Ureter (tissue), 1 donor: Measurements from ENCODE around the gene IGFBPL1. TPM values are rescaled to one million over a fixed set of nuclear protein-coding genes. Genes with fewer than 3 reads are reported as not detected.
"Not testable (repeated sequence)": the region's sequence is repeated elsewhere in the genome, so short reads cannot be mapped to it uniquely, and the experiment has no call there.

Experiments used
- DNase-seq: peaks from one replicate; pipeline ENCODE4 v3.0.0-alpha.2; 2020; ENCODE audit warnings: low spot score
- total RNA-seq: library from RNA; stranded (reverse); gene quantifications from one replicate; pipeline ENCODE4 v1.2.4, GENCODE V29; 2023
- donor health status: DM: yes; HTN: yes; CAD: no.

Gene IGFBPL1, protein sequence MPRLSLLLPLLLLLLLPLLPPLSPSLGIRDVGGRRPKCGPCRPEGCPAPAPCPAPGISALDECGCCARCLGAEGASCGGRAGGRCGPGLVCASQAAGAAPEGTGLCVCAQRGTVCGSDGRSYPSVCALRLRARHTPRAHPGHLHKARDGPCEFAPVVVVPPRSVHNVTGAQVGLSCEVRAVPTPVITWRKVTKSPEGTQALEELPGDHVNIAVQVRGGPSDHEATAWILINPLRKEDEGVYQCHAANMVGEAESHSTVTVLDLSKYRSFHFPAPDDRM
- not detected for total RNA-seq

GRCh38 chr9:38423973-38424843 is at the start of gene IGFBPL1:
Gene IGFBPL1 (minus strand): TSS chr9:38424454. CDS start chr9:38424424, 30 bp downstream.
- DNase-seq, result no peak

- not testable (repeated sequence) for DNase-seq
These were observed 48.5 kb upstream of the IGFBPL1 start for GRCh38 chr9:38472583-38473249.

- no peak for DNase-seq
These were observed 43.1 kb upstream of the IGFBPL1 start for GRCh38 chr9:38467404-38467803.

GRCh38 chr9:38453835-38454234 is 29.6 kb upstream of the IGFBPL1 start:
- DNase-seq, result no peak

DNA sequence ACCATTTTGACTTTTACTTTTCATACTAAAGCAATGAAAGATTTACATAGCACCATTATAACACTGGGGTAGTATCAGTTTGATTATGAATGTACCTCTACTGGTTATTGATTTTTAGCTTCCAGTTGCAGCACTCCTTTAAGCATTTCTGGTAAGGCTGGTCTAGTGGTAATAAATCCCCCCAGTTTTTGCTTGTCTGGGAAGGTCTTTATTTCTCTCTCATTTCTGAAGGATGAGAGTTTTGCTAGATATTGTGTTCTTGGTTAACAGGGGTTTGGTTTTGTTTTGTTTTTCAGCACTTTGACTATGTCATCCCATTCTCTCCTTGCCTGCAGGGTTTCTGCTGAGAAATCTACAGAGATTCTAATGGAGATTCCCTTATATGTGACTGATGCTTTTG is 26.9 kb upstream of the IGFBPL1 start:
- no peak for DNase-seq

- no peak for DNase-seq
These were observed 23.4 kb upstream of the IGFBPL1 start for GRCh38 chr9:38447703-38448102.

- DNase-seq, result no peak
These were observed 21.1 kb upstream of the IGFBPL1 start for GRCh38 chr9:38445154-38446043.

DNA sequence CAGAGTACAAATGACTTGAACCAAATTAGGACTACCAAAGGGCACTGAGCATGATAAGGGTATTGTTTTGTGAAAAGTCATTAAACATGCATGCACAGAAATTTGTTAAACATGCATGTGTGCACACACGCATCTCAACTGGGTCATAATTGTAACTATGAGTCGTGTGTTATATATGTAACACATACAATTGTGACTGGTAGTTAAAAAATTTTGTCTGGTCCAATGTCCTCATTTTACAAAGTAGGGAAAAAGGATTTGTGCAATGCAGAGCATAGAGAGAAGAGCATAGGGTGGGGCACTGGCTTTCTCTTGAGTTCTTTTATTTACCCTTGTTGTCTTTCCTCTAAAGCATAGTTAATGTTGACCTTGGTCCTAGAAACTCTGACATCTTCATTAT is 19.3 kb upstream of the IGFBPL1 start:
- no peak for DNase-seq

DNA sequence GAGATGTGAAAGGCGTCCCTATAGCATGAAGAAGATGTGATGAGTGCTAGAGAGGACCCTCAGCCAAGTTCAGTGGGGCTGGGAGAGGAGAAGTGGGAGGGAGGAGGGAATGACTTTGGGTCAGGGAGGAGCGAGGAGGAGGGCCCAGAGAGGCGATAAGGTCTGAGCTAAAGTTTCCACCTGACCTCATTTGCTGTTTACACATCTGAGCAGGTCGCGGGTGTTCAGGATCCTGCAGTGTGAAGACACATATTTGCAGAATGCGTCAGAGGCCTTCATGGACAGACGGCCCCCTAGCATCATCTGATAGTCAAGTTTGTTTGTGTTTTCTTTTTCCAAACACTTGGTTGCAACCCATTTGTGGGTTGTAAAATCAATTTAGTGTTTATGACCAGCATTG is 18.9 kb upstream of the IGFBPL1 start:
- no peak for DNase-seq

- no peak for DNase-seq
These were observed 18.3 kb upstream of the IGFBPL1 start for GRCh38 chr9:38442473-38443096.

DNA sequence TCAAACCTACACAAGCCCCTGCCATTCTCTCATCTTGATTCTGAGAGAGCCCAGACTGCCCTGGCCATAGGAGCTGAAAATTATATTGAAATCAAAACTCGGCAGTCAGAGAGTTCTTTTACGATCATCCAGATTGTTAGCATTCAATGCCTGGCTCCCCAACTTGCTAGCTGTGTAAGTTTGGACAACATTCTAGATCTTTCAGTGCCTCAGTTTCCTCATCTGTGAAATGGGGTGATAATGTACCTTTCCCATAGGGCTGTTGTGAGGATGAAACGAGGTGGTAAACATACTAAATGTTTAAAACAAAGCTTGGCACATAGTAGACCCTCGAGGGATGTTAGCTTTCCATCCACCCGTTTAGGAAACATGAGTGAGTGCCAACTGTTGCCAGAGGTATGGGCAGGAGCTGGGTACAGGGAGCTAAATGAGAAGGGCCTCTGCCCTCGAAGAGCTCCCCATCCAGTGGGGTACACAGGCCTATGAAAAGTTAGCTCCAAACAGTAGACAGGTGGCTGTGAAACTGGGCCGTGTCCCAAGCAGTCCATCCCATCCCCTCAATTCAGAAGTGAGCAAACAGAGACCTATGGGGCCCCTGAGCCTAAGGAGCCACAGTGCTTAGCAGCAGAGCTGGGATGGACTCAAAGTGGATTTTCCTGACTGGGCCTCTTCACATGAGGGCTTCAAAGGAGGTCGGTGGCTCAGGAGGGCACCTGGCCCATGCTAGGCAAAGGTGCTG is 17.3 kb upstream of the IGFBPL1 start:
- DNase-seq, result no peak

DNA sequence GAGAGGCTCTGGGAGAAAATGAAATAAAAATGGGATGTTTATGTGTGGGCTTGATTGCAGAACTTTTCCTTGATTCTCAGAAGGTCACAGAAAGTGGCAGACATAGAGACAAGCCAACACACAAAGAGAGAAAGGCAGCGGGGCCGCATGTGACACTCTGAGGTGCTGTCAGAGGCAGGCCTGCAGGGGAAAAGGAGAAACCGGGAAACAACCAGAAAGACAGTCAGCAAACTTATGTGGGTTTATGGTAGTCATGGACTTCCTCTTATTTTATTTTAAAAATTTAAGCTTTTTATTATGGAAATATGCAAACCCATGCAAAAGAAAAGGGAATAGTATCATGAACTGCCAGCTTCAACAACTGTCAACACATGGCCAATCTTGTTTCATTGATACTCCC is 16.3 kb upstream of the IGFBPL1 start:
- DNase-seq, result no peak

- no peak for DNase-seq
These were observed 15.7 kb upstream of the IGFBPL1 start for GRCh38 chr9:38439916-38440301.

DNA sequence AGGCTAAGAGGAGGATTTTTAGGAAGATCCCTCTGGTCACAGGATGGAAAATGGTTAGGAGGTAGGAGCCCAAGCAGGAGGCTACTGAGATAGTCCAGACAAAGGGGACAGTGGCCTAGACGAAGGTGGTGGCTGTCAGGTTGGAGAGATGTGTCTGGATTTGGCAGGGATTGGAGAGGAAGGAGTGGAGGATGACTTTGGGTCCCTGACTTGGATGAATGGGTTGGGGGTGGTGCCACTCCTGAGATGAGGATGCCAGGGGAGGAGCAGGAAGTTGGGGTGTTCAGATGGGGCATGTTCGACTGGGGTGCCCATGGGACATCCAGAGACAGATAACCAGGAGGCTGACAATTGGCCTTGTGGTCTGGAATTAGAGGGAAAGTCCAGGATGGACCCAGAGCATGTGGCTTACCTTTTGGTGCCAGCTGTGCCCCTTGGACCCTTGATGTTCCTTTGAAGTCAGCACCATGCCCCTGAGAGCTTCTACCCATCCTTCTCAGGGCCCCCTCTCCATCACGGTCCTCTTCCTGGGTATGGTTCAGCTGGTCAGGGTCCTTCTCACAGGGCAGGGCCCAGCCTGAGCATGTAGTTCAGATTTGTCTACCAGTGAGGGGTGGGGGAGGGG is 15.1 kb upstream of the IGFBPL1 start:
- DNase-seq, result no peak

GRCh38 chr9:38437193-38437823 is 13.1 kb upstream of the IGFBPL1 start:
- no peak for DNase-seq

DNA sequence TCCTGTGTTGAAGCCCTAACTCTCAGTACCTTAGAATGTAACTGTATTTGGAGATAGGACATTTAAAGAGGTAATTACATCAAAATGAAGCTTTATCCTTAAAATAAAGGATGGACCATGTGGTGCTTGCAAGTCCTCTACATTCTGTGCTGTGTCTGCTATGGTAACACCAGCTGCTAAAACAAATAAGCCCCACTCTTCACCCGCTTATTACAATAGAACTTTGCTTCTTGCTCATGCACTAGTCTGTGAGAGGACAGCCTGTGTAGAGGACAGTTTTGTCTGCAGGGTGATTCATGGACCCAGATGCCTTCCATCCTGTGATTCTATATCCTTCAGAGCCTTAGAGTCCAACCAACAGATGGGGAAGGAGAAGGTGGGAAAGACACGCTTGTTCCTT is 12.5 kb upstream of the IGFBPL1 start:
- no peak for DNase-seq

DNA sequence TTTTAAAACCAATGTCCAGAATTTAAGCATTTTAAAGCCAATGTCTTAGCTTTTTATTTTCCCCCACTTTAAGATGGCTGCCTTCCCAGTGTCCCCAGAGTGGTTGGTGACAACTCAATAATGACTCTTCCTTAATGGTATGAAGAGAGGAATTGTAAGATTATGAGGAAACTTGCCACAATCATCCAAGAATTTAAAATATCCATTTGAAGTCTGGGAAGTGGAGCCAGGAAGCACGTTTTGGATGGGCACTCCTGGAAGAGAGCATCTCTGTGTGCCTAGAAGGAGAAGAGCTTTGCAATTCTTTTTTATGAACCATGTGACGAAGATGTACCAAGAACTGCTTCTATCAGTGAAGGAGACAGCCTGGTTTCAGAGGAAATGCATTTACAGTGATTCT is 11.3 kb upstream of the IGFBPL1 start:
- no peak for DNase-seq

GRCh38 chr9:38434853-38435252 is 10.6 kb upstream of the IGFBPL1 start:
- DNase-seq, result peak; percentile 40

GRCh38 chr9:38434365-38434764 is 10.1 kb upstream of the IGFBPL1 start:
- no peak for DNase-seq
